CD4-positive, alpha-beta T cell treated with Interferon alpha-2 for 1 hour (primary cell): ENCODE measurements around the gene DMBT1.

Experiments
- DNase-seq, 2 donors: peaks; one replicate each; pipeline ENCODE4 v3.0.0-alpha.2; 2020 to 2022

DMBT1 gene

DNA sequence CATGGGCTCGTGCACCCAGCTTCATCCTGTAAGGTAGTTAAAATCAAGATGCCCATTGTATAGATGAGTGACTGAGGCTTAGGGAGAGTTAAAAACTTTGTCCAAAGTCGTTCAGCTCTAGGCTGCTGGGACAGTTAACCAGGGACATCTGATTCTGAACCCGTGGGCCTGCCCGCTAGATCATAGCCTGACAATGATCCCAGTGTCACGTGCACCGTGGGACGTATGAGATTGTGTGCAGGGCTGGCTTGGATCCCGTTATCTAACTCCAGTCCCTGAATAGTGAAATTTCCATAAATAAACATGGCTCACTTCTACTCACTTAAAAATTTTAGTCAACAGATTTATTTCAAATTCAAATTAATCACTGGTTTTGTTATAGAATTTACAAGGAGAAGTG, 114.2 kb downstream of the DMBT1 start:
- DNase-seq, result no peak

DNA sequence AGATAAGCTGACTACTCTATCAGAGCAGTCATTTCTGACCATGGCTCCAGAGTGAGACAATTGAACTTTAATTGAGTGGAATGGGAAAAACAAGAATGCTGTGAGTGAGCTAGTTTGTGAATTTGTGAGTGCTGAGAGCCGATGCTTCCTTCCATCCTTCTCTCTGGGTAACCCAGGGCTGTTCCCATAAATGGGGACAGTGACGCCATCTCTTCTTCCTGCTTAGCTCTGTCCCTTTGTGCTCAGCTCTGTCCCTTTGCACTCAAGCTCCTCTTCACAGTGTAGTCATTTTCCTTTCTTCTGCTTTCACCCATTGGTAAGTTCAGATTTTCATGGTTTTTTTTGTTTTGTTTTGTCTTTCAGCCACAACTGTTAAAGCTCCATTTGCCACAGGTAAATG, 114.7 kb downstream of the DMBT1 start:
- DNase-seq, result no peak

DNA sequence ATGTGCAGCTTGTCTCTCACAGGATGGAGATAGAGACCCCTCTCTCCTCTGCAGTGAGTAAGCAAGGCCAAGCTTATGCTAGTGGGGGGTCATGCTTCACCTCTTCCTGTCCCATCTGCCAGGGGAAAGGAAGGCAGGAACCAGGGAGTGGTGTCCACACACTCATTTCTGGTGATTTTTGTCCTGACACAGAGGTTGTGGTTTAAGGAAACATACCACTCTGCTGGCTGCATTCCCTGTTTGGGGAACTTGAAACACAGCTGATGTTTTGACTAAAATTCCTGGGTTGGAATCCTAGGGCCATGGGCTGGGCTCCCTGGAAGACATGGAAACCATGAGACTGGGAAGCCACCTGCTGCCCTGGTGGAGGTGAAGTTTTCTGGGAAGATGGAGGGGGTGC, 117.7 kb downstream of the DMBT1 start:
- DNase-seq, result no peak

DNA sequence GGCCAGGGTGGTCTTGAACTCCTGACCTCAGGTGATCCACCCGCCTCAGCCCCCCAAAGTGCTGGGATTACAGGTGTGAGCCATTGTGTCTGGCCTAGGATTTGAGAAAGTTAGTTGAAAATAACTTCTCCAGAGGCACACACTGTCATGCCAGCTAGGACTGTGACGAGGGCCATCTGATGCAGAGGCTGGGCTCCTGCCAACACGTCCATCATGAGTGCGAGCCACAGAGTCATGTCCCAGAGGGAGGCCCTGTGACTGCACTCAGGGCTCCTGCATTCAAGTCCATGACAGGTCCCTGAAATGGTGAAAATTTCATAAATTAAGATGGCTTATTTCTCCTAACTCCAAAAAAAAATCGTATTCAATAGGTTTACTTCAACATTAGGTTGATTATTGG, 122.0 kb downstream of the DMBT1 start:
- DNase-seq, result no peak

DNA sequence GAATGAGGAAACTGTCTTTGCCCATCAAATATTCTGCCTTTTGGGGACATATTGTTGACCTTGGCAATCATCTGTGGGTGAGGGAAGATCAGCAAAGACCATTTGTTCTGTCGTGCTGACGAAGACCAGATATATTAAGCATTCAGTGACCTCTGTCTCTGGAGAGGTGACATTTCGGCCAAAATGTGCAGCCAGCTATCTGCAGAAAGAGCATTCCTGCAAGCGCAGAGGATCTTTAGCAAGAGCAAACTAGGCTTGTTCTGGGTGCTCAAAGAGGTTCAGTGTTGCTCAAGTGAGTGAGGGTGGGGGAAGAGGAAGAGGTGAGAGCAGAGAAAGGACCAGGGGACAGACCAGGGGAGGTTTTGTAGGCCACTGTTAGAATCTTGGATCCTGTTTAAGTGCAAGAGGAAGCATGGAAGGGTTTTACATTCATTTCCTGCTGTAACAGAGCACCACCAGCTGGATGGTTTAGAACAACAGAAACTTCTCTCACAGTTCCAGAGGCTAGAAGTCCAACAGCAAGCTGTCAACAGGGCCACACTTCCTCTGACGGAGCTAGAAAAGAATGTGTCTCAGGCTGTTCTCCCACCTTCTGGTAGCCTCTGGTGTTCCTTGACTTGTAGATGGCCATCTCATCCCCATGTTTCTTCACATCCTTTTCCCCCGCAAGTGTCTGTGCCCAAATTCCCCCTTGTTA, 127.9 kb downstream of the DMBT1 start:
- no peak for DNase-seq

DNA sequence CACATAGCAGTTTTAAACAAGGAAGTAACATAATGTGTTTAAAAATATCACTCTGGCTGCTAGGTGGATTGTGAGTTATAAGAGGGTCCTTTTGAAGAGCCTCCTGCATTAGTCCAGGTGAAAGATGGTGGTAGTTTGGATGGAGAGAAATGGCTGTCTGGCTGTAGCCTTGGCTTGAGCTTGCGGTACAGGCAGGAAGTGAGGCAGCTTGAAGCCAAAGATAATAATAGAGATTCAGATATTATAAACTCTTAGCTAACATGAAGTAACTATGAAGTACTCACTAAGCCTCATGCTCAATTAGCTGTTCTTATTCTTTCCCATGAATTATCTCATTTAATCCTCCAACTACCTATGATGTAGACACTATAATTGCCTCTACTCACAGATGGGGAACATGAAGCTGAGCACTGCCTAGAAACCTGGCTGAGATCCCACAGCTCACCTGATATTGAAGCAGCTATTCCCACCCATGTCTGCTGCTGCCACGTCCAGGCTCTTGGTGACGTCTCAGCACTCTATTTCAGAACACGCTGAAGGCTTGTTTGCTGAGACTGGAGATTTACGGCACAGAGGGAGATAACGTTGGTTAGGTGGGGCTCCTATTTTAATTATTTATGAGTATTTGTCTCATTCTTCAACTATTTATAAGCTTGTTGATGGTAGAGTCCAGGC, 128.7 kb downstream of the DMBT1 start:
- DNase-seq, result no peak

DNA sequence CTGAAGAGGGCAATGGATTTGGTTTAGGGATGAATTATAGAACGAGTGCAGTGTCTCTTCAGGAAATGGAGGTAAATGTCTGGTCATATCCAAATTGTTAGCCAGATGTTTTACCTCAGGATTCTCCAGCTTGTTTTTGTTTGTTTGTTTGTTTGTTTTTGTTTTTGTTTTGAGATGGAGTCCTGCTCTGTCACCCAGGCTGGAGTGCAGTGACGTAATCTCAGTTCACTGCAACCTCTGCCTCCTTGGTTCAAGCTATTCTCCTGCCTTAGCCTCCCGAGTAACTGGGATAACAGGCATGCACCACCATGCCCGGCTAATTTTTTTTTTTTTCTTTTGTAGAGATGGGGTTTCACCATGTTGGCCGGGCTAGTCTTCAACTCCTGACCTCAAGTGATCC, 132.2 kb downstream of the DMBT1 start:
- DNase-seq, result no peak
